GM23248 (cell line): ENCODE data around the gene PLCXD1.

Experiments
- EZH2 ChIP-seq: fragments of 200-600 bp; sonication (generic); IDR thresholded peaks from 2 replicates; pipeline ENCODE4 v1.6.1; 2018; ENCODE audit warnings: antibody characterized with exemption, mild to moderate bottlenecking; ENCODE audit not compliant: insufficient read depth, poor library complexity, severe bottlenecking
- EZH2phosphoT487 ChIP-seq: fragments of 200-600 bp; sonication (generic); IDR thresholded peaks from 2 replicates; pipeline ENCODE4 v1.6.1; 2018; ENCODE audit warnings: antibody characterized with exemption, moderate library complexity, mild to moderate bottlenecking, low read depth; ENCODE audit not compliant: insufficient read depth

DNA sequence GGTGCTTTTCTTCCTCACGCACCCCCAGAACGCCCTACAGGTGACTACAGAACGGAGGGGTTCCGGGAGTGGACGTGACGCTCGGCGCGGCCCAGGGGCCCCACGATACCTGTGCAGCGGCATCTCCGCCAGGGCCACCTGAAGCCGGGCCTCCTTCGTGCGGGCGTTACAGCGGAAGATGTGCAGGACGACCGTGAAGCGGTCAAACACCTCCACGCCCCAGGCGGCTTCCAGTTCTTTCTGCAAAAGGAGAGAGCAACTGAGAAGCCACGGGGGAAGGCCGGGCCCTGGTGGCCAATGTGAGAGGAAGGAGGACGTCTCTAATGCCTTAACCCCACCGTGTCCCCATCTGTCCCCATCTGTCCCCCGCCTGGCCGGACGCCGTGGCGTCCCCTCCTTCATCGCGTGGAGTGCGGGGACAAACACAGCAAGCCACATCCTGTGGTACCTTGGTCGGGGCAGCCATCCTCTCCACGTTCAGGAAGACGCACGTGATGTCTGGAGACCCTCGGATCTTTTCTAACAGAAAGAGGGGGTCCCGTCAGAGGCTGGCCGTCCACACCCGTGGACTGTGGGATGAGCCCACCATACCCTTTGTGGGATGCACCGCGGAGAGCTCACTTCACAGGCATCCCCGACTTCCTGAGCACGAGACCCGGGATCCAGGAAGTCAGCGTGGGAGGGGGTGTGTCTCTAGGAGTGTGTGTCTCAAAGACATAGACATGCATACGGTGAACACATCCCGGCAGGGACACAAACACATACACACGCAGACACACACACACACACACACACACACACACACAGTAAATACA is 33.8 kb downstream of the PLCXD1 start:
- TF ChIP-seq EZH2 (no peak), EZH2phosphoT487 (no peak)
